GM12864 (cell line): ENCODE results near the gene ZNF530.

Source experiments
- DNase-seq: peaks from one replicate; pipeline ENCODE4 v3.0.0-alpha.2; 2011; ENCODE audit warnings: low read depth
- H3K4me3 ChIP-seq: 2 replicates; pipeline ENCODE4 v1.5.1; 2011; ENCODE audit warnings: mild to moderate bottlenecking, low read depth, low read length, control low read depth
- TF ChIP-seq, protein P1 (sequence below): IDR thresholded peaks from 2 replicates; pipeline ENCODE4 v1.5.1; 2011; ENCODE audit warnings: low read depth, mild to moderate bottlenecking, moderate library complexity, low read length, control low read depth, inconsistent platforms; ENCODE audit errors: missing control alignments

Gene ZNF530

DNA sequence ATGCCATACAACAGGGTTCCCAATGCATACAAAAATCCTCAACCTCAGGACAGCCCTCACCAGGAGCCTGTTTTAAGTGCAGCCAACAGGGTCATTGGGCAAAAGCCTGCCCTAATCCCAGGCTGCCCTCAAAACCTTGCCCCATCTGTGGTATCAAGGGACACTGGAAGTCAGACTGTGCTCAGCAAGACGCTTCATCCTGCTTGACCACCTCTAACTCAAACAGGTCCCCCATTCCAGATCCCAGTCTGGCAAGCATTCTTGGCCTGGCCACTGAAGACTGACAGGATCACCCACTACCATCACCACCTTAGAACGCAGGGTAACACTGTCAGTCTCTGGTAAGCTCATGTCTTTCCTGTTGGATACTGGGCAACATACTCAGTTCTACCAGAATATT is 54.0 kb downstream of the ZNF530 start:
- no peak for DNase-seq
- TF ChIP-seq, protein P1, sequence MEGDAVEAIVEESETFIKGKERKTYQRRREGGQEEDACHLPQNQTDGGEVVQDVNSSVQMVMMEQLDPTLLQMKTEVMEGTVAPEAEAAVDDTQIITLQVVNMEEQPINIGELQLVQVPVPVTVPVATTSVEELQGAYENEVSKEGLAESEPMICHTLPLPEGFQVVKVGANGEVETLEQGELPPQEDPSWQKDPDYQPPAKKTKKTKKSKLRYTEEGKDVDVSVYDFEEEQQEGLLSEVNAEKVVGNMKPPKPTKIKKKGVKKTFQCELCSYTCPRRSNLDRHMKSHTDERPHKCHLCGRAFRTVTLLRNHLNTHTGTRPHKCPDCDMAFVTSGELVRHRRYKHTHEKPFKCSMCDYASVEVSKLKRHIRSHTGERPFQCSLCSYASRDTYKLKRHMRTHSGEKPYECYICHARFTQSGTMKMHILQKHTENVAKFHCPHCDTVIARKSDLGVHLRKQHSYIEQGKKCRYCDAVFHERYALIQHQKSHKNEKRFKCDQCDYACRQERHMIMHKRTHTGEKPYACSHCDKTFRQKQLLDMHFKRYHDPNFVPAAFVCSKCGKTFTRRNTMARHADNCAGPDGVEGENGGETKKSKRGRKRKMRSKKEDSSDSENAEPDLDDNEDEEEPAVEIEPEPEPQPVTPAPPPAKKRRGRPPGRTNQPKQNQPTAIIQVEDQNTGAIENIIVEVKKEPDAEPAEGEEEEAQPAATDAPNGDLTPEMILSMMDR = no peak

DNA sequence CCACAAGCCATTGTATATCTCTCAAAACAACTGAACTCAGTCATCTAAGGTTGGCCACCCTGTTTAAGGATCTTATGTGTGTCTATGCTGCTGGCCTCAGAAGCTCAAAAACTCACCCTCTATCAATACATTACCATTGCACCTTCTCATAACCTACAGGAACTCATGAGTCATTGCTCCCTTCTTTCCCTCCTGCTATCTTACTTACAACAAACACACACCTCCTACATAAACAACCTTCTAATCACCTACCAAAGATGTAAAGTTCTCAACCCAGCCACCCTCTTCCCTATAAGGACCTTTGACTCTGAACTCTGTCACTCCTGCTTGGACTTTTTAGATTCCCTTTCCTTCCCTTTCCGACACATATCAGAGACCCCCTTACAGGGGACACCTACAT is 55.8 kb downstream of the ZNF530 start:
- DNase-seq = no peak
- no peak overlapping the region for H3K4me3 ChIP-seq
- TF ChIP-seq, protein P1 = no peak

More for the DNA sequence above, 54.0 kb downstream of the ZNF530 start:
- H3K4me3 ChIP-seq = no peak overlapping the region

DNA sequence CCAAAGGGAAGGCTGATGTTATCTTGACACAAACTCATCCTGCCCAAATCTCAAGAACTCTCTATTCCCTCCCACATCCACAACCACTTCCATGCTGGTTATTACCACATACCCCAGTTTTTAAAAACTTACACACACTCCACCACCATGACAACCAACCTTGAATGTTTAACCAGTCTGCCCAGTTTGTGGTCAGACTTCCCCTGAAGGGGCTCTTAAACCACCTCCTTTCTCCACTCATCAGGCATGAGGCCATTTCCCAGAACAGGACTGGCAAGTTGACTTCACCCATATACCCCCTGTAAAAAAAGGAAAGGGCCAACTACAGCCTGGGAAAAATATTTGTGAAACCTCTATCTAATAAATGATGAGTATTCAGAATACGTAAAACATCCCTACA is 56.7 kb downstream of the ZNF530 start:
- H3K4me3 ChIP-seq = no peak overlapping the region
- DNase-seq = no peak
- TF ChIP-seq, protein P1 = no peak
